HL-60 (cell line): ENCODE data around the gene ZKSCAN4.

ENCODE experiments used
- CTCF ChIP-seq: IDR thresholded peaks from one replicate; pipeline ENCODE4 v1.5.1; 2011; ENCODE audit warnings: low read length, control low read depth, inconsistent platforms; ENCODE audit not compliant: insufficient read depth
- GABPA ChIP-seq: IDR thresholded peaks from 2 replicates; pipeline ENCODE4 v1.6.1; 2012; ENCODE audit warnings: low read depth
- SPI1 ChIP-seq: IDR thresholded peaks from 2 replicates; pipeline ENCODE4 v1.6.1; 2012; ENCODE audit warnings: low read depth, mild to moderate bottlenecking, borderline replicate concordance

- TF ChIP-seq CTCF (no peak), SPI1 (no peak), GABPA (no peak; the same call in 1 of the 2 replicates)
Observed at GRCh38 chr6:28281288-28282064, 29.4 kb upstream of the ZKSCAN4 start, which contains the start of gene PGBD1.
